GM10266 (cell line): Measurements from ENCODE around the gene MS4A4A.
"Not testable (repeated sequence)": the region's sequence is repeated elsewhere in the genome, so short reads cannot be mapped to it uniquely, and the experiment has no call there.

Experiments used
- DNase-seq: peaks from one replicate; pipeline ENCODE4 v3.0.0; 2012; ENCODE audit errors: extremely low spot score
- CTCF ChIP-seq: IDR thresholded peaks from 2 replicates; pipeline ENCODE4 v1.5.1; 2012; ENCODE audit warnings: mild to moderate bottlenecking, low read depth; ENCODE audit not compliant: control insufficient read depth, insufficient read depth; ENCODE audit errors: missing control alignments

MS4A4A gene

GRCh38 chr11:60274416-60274815 lies 6.0 kb upstream of the MS4A4A start:
- TF ChIP-seq CTCF = no peak
- no peak for DNase-seq

GRCh38 chr11:60281485-60281884 lies 1.0 kb downstream of the MS4A4A start:
- TF ChIP-seq CTCF = no peak
- no peak for DNase-seq

GRCh38 chr11:60282286-60282685 lies 1.8 kb downstream of the MS4A4A start:
- TF ChIP-seq CTCF = no peak
- no peak for DNase-seq

GRCh38 chr11:60285411-60286126 lies 5.1 kb downstream of the MS4A4A start:
- DNase-seq = not testable (repeated sequence)

- TF ChIP-seq CTCF = no peak
- DNase-seq = no peak
Measured at GRCh38 chr11:60288531-60288930, 8.1 kb downstream of the MS4A4A start.

GRCh38 chr11:60292145-60292544 lies 11.7 kb downstream of the MS4A4A start:
- TF ChIP-seq CTCF = no peak
- no peak for DNase-seq

- DNase-seq = no peak
- no peak for TF ChIP-seq CTCF
Measured at GRCh38 chr11:60301178-60301577, 20.7 kb downstream of the MS4A4A start.

GRCh38 chr11:60301884-60302283 lies 21.4 kb downstream of the MS4A4A start:
- DNase-seq = not testable (repeated sequence)
